ENCODE results near the gene MCU.

GRCh38 chr10:72747521-72747920 lies 55.6 kb downstream of the MCU start:
- TF ChIP-seq, protein P1, sequence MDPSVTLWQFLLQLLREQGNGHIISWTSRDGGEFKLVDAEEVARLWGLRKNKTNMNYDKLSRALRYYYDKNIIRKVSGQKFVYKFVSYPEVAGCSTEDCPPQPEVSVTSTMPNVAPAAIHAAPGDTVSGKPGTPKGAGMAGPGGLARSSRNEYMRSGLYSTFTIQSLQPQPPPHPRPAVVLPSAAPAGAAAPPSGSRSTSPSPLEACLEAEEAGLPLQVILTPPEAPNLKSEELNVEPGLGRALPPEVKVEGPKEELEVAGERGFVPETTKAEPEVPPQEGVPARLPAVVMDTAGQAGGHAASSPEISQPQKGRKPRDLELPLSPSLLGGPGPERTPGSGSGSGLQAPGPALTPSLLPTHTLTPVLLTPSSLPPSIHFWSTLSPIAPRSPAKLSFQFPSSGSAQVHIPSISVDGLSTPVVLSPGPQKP (IDR thresholded peaks at IDR 0.05; ENCODE audit: borderline replicate concordance, low read depth, low read length): no peak
- TF ChIP-seq, protein P2, sequence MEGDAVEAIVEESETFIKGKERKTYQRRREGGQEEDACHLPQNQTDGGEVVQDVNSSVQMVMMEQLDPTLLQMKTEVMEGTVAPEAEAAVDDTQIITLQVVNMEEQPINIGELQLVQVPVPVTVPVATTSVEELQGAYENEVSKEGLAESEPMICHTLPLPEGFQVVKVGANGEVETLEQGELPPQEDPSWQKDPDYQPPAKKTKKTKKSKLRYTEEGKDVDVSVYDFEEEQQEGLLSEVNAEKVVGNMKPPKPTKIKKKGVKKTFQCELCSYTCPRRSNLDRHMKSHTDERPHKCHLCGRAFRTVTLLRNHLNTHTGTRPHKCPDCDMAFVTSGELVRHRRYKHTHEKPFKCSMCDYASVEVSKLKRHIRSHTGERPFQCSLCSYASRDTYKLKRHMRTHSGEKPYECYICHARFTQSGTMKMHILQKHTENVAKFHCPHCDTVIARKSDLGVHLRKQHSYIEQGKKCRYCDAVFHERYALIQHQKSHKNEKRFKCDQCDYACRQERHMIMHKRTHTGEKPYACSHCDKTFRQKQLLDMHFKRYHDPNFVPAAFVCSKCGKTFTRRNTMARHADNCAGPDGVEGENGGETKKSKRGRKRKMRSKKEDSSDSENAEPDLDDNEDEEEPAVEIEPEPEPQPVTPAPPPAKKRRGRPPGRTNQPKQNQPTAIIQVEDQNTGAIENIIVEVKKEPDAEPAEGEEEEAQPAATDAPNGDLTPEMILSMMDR (conservative IDR thresholded peaks at IDR 0.05; ENCODE audit: low read depth, low read length): no peak
- TF ChIP-seq SMC3 (IDR thresholded peaks at IDR 0.05; ENCODE audit: low read depth, low read length): no peak
- no peak for TF ChIP-seq MXI1 (IDR thresholded peaks at IDR 0.05; ENCODE audit: borderline replicate concordance, low read depth, low read length)

Data from IMR-90 (cell line).